Measurements from ENCODE around the gene TPMT.

Gene TPMT

DNA sequence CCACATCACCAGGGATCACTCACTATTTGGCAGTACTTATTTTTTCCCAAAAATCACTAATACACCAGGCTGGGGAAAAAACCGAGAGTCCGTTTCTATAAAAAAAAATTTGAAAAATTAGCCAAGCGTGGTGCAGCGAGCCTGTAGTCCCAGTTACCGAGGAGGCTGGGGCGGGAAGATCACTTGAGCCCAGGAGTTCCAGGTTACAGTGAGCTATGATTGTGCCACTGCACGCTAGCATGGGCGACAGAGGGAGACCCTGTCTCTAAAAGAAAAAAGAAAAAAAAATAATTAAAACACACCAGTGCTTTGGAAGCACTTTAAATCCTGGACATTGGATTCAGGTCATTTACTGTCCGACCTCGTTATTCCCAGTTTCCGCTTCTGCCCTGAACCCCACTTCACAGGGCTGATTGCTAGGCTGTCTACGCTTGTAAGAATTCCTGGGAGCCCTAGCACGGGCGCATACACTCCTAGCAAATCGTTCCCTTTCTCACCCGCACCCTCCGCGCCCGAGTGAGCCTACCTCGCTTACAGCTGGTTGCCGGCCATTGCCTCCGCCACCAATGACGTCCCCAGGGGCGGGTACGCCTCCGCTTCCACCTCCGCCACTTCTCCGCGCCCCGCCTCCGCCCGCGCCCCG, at the start of gene TPMT:
Gene TPMT (minus strand): TSS at position 571 of the 643 bp plus-strand sequence. CDS start 5,950 bp downstream, outside the sequence.
- peak within 1 kb of the TSS; percentile 86 for H3K27ac ChIP-seq (ENCODE audit: low read depth, low read length)
- H3K9ac ChIP-seq (ENCODE audit: low read depth, low read length): peak within 1 kb of the TSS; percentile 78
- H3K4me3 ChIP-seq (ENCODE audit: low read depth, low read length): peak within 1 kb of the TSS; percentile 82
- peaks cover under 1% of the 10 kb centered on the region; the same call in 1 of the 2 replicates for H3K36me3 ChIP-seq (ENCODE audit: control insufficient read depth, insufficient read depth, low read length)
- H3K27me3 ChIP-seq (ENCODE audit: control insufficient read depth, insufficient read depth, low read length): no peaks in the 10 kb centered on the region
- no peaks in the 10 kb centered on the region for H3K9me3 ChIP-seq (ENCODE audit: control insufficient read depth, insufficient read depth, low read length)
- H3K4me1 ChIP-seq (ENCODE audit: control insufficient read depth, insufficient read depth, low read length): peaks cover 18% of the 10 kb centered on the region

DNA sequence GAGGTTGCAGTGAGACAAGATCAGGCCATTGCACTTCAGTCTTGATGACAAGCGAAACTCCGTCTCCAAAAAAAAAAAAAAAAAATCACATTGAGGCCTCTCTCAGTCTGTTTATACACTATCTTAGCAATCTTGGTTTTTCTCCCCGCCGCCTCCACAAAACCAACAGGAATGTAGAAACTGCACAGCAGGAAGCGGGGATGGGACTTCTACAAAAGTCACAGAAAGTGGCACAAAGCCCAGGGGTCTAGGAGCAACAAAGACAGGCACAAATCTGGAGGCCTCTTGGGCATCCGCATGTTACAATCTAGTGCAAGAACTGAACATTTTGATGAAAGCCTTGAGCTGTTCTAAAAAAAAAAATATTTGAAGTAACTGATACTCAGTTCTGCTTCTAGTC, 48.9 kb upstream of the TPMT start:
- Histone ChIP-seq H3K27ac (ENCODE audit: low read depth, low read length) (no peak overlapping the region), H3K27me3 (ENCODE audit: control insufficient read depth, insufficient read depth, low read length) (no peaks in the 10 kb centered on the region), H3K36me3 (ENCODE audit: control insufficient read depth, insufficient read depth, low read length) (peaks cover 5% of the 10 kb centered on the region; the same call in 1 of the 2 replicates), H3K4me1 (ENCODE audit: control insufficient read depth, insufficient read depth, low read length) (no peaks in the 10 kb centered on the region), H3K9ac (ENCODE audit: low read depth, low read length) (no peak overlapping the region), H3K4me3 (ENCODE audit: low read depth, low read length) (no peak overlapping the region), H3K9me3 (ENCODE audit: control insufficient read depth, insufficient read depth, low read length) (no peaks in the 10 kb centered on the region)

DNA sequence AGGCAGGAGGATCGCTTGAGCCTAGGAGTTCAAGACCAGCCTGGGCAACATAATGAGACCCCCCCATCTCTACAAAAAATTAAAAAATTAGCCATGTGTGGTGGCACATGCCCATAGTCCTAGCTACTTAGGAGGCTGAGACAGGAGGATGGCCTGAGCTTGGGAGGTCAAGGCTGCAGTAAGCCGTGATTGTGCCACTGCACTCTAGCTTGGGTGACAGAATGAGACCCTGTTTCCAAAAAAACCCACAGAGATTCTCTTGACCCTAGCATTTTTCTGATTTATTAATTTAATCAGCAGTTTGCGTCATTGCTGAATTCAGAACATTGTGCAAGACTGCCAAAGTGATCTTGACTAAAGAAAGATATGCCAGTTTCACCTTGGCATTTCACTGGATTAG, 37.1 kb upstream of the TPMT start:
- Histone ChIP-seq H3K27ac (ENCODE audit: low read depth, low read length) (no peak overlapping the region), H3K4me3 (ENCODE audit: low read depth, low read length) (no peak overlapping the region), H3K9me3 (ENCODE audit: control insufficient read depth, insufficient read depth, low read length) (no peaks in the 10 kb centered on the region), H3K4me1 (ENCODE audit: control insufficient read depth, insufficient read depth, low read length) (peaks cover 13% of the 10 kb centered on the region), H3K27me3 (ENCODE audit: control insufficient read depth, insufficient read depth, low read length) (no peaks in the 10 kb centered on the region), H3K36me3 (ENCODE audit: control insufficient read depth, insufficient read depth, low read length) (peaks cover 8% of the 10 kb centered on the region; the same call in 1 of the 2 replicates), H3K9ac (ENCODE audit: low read depth, low read length) (no peak overlapping the region)

DNA sequence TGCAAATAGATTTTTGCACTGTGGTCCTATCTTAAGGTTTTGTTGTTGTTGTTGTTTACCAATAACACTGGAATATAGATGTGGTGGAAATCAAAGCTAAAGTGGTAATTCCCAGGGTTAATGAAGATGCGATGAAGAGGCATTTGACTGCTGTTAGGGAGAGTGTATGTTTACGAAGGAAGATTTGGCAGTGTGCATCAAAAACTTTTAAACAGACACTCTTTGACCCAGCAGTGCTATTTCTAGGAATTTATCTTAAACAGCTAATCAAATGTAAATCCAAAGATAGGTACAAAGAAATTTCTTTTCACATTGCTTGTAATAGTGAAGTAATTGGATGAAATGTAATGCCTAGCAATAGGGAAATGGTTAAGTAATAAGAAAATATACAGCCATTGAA, 34.3 kb upstream of the TPMT start:
- Histone ChIP-seq H3K36me3 (ENCODE audit: control insufficient read depth, insufficient read depth, low read length) (peaks cover 8% of the 10 kb centered on the region; the same call in 1 of the 2 replicates), H3K4me1 (ENCODE audit: control insufficient read depth, insufficient read depth, low read length) (peaks cover 29% of the 10 kb centered on the region), H3K27ac (ENCODE audit: low read depth, low read length) (no peak overlapping the region), H3K9me3 (ENCODE audit: control insufficient read depth, insufficient read depth, low read length) (no peaks in the 10 kb centered on the region), H3K9ac (ENCODE audit: low read depth, low read length) (no peak overlapping the region), H3K4me3 (ENCODE audit: low read depth, low read length) (no peak overlapping the region), H3K27me3 (ENCODE audit: control insufficient read depth, insufficient read depth, low read length) (no peaks in the 10 kb centered on the region)

DNA sequence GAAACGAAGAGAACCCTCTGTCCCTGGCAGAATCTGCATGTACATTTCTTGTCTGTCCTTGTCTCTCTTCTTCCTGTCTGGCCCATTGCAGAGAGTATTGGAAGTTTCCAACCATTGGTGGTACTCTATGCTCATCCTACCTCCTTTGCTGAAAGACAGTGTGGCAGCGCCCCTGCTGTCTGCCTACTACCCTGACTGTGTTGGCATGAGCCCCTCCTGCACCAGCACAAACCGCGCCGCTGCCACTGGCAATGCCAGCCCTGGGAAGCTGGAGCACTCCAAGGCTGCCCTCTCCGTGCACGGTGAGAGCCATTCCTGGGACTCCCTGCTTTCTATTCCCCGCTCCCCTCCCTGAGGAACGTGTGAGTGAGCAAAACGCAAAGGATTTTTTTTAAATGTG, 32.8 kb upstream of the TPMT start:
- peaks cover 8% of the 10 kb centered on the region; the same call in 1 of the 2 replicates for H3K36me3 ChIP-seq (ENCODE audit: control insufficient read depth, insufficient read depth, low read length)
- no peak overlapping the region for H3K9ac ChIP-seq (ENCODE audit: low read depth, low read length)
- H3K4me1 ChIP-seq (ENCODE audit: control insufficient read depth, insufficient read depth, low read length): peaks cover 32% of the 10 kb centered on the region
- H3K27ac ChIP-seq (ENCODE audit: low read depth, low read length): no peak overlapping the region
- no peaks in the 10 kb centered on the region for H3K27me3 ChIP-seq (ENCODE audit: control insufficient read depth, insufficient read depth, low read length)
- no peaks in the 10 kb centered on the region for H3K9me3 ChIP-seq (ENCODE audit: control insufficient read depth, insufficient read depth, low read length)
- H3K4me3 ChIP-seq (ENCODE audit: low read depth, low read length): no peak overlapping the region

- Histone ChIP-seq H3K36me3 (ENCODE audit: control insufficient read depth, insufficient read depth, low read length) (peaks cover 6% of the 10 kb centered on the region; the same call in 1 of the 2 replicates), H3K27ac (ENCODE audit: low read depth, low read length) (peak overlapping the region; percentile 91), H3K4me3 (ENCODE audit: low read depth, low read length) (no peak overlapping the region), H3K27me3 (ENCODE audit: control insufficient read depth, insufficient read depth, low read length) (no peaks in the 10 kb centered on the region), H3K4me1 (ENCODE audit: control insufficient read depth, insufficient read depth, low read length) (peaks cover 32% of the 10 kb centered on the region), H3K9ac (ENCODE audit: low read depth, low read length) (peak overlapping the region; percentile 37), H3K9me3 (ENCODE audit: control insufficient read depth, insufficient read depth, low read length) (no peaks in the 10 kb centered on the region)
Observed at GRCh38 chr6:18186540-18187250, 31.8 kb upstream of the TPMT start.

- no peaks in the 10 kb centered on the region for H3K9me3 ChIP-seq (ENCODE audit: control insufficient read depth, insufficient read depth, low read length)
- no peaks in the 10 kb centered on the region for H3K27me3 ChIP-seq (ENCODE audit: control insufficient read depth, insufficient read depth, low read length)
- H3K4me3 ChIP-seq (ENCODE audit: low read depth, low read length): 0 out of 2 replicates have a peak overlapping the region, but pooled peaks have one; percentile 0
- peaks cover 32% of the 10 kb centered on the region for H3K4me1 ChIP-seq (ENCODE audit: control insufficient read depth, insufficient read depth, low read length)
- peak overlapping the region; percentile 91 for H3K27ac ChIP-seq (ENCODE audit: low read depth, low read length)
- H3K36me3 ChIP-seq (ENCODE audit: control insufficient read depth, insufficient read depth, low read length): no peaks in the 10 kb centered on the region
- peak overlapping the region; percentile 37; the same call in 1 of the 2 replicates for H3K9ac ChIP-seq (ENCODE audit: low read depth, low read length)
Observed at GRCh38 chr6:18186033-18186432, 31.2 kb upstream of the TPMT start.

DNA sequence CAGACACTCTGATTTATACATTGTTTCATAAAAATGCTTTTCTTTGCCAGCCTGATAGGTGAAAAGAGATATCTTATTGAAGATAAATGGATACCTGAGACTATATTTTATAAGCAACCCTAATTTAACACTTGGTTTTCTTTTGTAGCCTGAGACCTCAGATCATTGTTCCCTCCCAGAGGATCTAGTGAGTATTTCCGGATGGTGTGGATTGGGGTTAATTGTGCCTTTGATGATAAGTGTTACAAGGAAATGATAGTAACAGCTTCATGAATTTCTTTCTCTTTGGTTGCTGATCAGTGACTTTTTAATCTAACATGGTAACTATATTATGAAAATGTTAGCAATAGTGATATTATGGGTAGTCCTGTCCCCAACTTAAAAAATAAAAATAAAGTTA, 30.7 kb upstream of the TPMT start:
- no peak overlapping the region for H3K4me3 ChIP-seq (ENCODE audit: low read depth, low read length)
- no peaks in the 10 kb centered on the region for H3K27me3 ChIP-seq (ENCODE audit: control insufficient read depth, insufficient read depth, low read length)
- no peaks in the 10 kb centered on the region for H3K36me3 ChIP-seq (ENCODE audit: control insufficient read depth, insufficient read depth, low read length)
- H3K9ac ChIP-seq (ENCODE audit: low read depth, low read length): no peak overlapping the region
- no peaks in the 10 kb centered on the region for H3K9me3 ChIP-seq (ENCODE audit: control insufficient read depth, insufficient read depth, low read length)
- H3K27ac ChIP-seq (ENCODE audit: low read depth, low read length): peak overlapping the region; percentile 91
- peaks cover 32% of the 10 kb centered on the region for H3K4me1 ChIP-seq (ENCODE audit: control insufficient read depth, insufficient read depth, low read length)

DNA sequence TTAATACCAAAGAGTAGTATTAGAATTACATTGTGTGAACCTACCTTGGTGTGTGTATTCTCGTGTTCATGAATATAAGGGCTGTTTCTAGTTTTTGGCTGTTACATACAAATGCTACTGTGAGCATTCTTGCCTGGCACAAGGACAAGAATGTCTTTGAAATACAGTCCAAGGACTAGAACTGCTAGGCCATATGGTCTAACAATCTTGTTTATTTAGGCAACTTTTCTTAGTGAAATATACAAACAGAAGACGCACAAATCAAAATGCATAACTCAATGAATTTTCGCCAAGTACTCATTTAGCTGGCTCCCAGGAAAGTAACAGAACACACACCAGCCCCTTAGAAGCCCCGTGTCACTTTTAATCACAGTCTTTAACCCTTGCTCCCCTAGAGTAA, 28.9 kb upstream of the TPMT start:
- no peaks in the 10 kb centered on the region for H3K27me3 ChIP-seq (ENCODE audit: control insufficient read depth, insufficient read depth, low read length)
- no peak overlapping the region for H3K27ac ChIP-seq (ENCODE audit: low read depth, low read length)
- H3K4me3 ChIP-seq (ENCODE audit: low read depth, low read length): no peak overlapping the region
- no peaks in the 10 kb centered on the region for H3K36me3 ChIP-seq (ENCODE audit: control insufficient read depth, insufficient read depth, low read length)
- H3K9ac ChIP-seq (ENCODE audit: low read depth, low read length): no peak overlapping the region
- H3K4me1 ChIP-seq (ENCODE audit: control insufficient read depth, insufficient read depth, low read length): peaks cover 32% of the 10 kb centered on the region
- no peaks in the 10 kb centered on the region for H3K9me3 ChIP-seq (ENCODE audit: control insufficient read depth, insufficient read depth, low read length)

DNA sequence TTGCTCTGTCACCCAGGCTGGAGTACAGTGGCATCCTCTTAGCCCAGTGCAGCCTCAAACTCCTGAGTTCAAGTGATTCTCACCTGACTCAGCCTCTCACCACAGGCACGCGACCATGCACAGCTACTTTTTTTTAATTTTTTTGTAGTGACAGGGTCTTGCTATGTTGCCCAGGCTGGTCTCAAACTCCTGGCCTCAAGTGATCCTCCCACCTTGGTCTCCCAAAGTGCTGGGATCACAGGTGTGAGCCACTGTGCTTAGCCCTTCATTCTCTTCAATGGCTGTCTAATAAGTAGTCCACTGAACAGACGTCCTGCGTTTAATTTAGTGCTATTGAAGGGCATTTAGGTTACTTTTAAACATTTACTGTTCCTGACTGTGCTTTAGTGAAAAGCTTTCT, 27.7 kb upstream of the TPMT start:
- Histone ChIP-seq H3K36me3 (ENCODE audit: control insufficient read depth, insufficient read depth, low read length) (no peaks in the 10 kb centered on the region), H3K4me1 (ENCODE audit: control insufficient read depth, insufficient read depth, low read length) (peaks cover 32% of the 10 kb centered on the region), H3K27ac (ENCODE audit: low read depth, low read length) (no peak overlapping the region), H3K9ac (ENCODE audit: low read depth, low read length) (no peak overlapping the region), H3K9me3 (ENCODE audit: control insufficient read depth, insufficient read depth, low read length) (no peaks in the 10 kb centered on the region), H3K27me3 (ENCODE audit: control insufficient read depth, insufficient read depth, low read length) (no peaks in the 10 kb centered on the region), H3K4me3 (ENCODE audit: low read depth, low read length) (no peak overlapping the region)

DNA sequence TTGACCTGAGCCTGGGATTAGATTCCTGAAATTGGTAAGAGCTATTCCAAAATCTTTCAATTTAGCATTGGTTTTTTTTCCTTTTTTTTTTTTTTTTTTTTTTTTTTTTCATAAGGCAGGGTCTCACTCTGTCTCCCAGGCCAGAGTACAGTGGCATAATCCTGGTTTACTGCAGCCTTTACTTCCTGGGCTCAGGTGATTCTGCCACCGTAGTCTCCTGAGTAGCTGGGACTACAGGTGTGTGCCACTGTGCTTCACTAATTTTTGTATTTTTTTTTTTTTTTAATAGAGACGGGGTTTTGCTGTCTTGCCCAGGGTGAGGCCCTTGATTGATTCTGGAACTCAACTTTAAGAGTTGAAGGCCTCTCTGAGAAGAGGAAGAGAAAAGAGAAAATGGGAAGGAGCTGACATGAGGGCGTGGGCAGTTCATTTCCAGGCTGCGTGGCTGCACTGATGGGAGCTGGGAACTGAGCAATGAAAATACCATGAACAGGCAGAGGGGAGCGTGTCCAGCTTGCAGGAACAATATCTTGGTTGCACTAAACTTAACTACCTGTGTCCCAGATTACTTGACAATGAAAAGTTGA, 25.0 kb upstream of the TPMT start:
- Histone ChIP-seq H3K4me1 (ENCODE audit: control insufficient read depth, insufficient read depth, low read length) (peaks cover 5% of the 10 kb centered on the region; the same call in 1 of the 2 replicates), H3K27me3 (ENCODE audit: control insufficient read depth, insufficient read depth, low read length) (no peaks in the 10 kb centered on the region), H3K27ac (ENCODE audit: low read depth, low read length) (no peak overlapping the region), H3K36me3 (ENCODE audit: control insufficient read depth, insufficient read depth, low read length) (no peaks in the 10 kb centered on the region), H3K9me3 (ENCODE audit: control insufficient read depth, insufficient read depth, low read length) (no peaks in the 10 kb centered on the region), H3K9ac (ENCODE audit: low read depth, low read length) (no peak overlapping the region), H3K4me3 (ENCODE audit: low read depth, low read length) (no peak overlapping the region)
